Trophoblast cell (in vitro differentiated cells and primary cell): ENCODE results near the gene MPC1.
"Not testable (repeated sequence)": the region's sequence is repeated elsewhere in the genome, so short reads cannot be mapped to it uniquely, and the experiment has no call there.

Source experiments
- DNase-seq, 2 donors: peaks; one replicate each; pipeline ENCODE4 v3.0.0-alpha.2; 2016
- H2AFZ ChIP-seq: 2 replicates; pipeline ENCODE4 v1.6.1; 2013; ENCODE audit warnings: low read length, moderate library complexity, mild to moderate bottlenecking; ENCODE audit not compliant: insufficient read depth, poor library complexity
- H2AK5ac ChIP-seq: 2 replicates; pipeline ENCODE4 v1.6.1; 2013; ENCODE audit warnings: mild to moderate bottlenecking, low read length
- H2BK120ac ChIP-seq: 2 replicates; pipeline ENCODE4 v1.6.1; 2013; ENCODE audit warnings: low read length, mild to moderate bottlenecking, moderate library complexity; ENCODE audit not compliant: insufficient read depth, poor library complexity
- H2BK12ac ChIP-seq: 2 replicates; pipeline ENCODE4 v1.6.1; 2013; ENCODE audit warnings: mild to moderate bottlenecking, low read length, moderate library complexity
- H2BK5ac ChIP-seq: 2 replicates; pipeline ENCODE4 v1.6.1; 2013; ENCODE audit warnings: low read length, low read depth, moderate library complexity, mild to moderate bottlenecking; ENCODE audit not compliant: poor library complexity
- H3K14ac ChIP-seq: 2 replicates; pipeline ENCODE4 v1.6.1; 2013; ENCODE audit warnings: mild to moderate bottlenecking, low read length
- H3K18ac ChIP-seq: 2 replicates; pipeline ENCODE4 v1.6.1; 2013; ENCODE audit warnings: mild to moderate bottlenecking, low read length
- H3K23ac ChIP-seq: 2 replicates; pipeline ENCODE4 v1.6.1; 2013; ENCODE audit warnings: low read length
- H3K27ac ChIP-seq: 2 replicates; pipeline ENCODE4 v1.5.1; 2013; ENCODE audit warnings: low read depth, mild to moderate bottlenecking, inconsistent platforms, low read length, moderate library complexity
- H3K27me3 ChIP-seq: 2 replicates; pipeline ENCODE4 v1.6.1; 2013; ENCODE audit warnings: inconsistent platforms, mild to moderate bottlenecking, low read length, moderate library complexity; ENCODE audit not compliant: insufficient read depth
- H3K36me3 ChIP-seq, 2 experiments: 1 replicate in 1 of 2; 2 replicates in 1 of 2; pipeline ENCODE4 v1.6.1; 2013; ENCODE audit warnings: low read length in 2 of 2, mild to moderate bottlenecking in 2 of 2, moderate library complexity in 1 of 2; ENCODE audit not compliant: insufficient read depth in 2 of 2, control insufficient read depth in 1 of 2
- H3K4ac ChIP-seq: 2 replicates; pipeline ENCODE4 v1.6.1; 2013; ENCODE audit warnings: low read depth, mild to moderate bottlenecking, low read length, moderate library complexity
- H3K4me1 ChIP-seq, 2 experiments: 1 replicate in 1 of 2; 2 replicates in 1 of 2; pipeline ENCODE4 v1.6.1; 2013; ENCODE audit warnings: low read length in 2 of 2, mild to moderate bottlenecking in 2 of 2, moderate library complexity in 1 of 2; ENCODE audit not compliant: insufficient read depth in 2 of 2, control insufficient read depth in 1 of 2
- H3K4me2 ChIP-seq: 2 replicates; pipeline ENCODE4 v1.6.1; 2013; ENCODE audit warnings: inconsistent platforms, mild to moderate bottlenecking, low read length, moderate library complexity
- H3K4me3 ChIP-seq: 2 replicates; pipeline ENCODE4 v1.5.1; 2013; ENCODE audit warnings: mild to moderate bottlenecking, low read depth, low read length, inconsistent platforms
- H3K79me1 ChIP-seq: one replicate; pipeline ENCODE4 v1.6.1; 2013; ENCODE audit warnings: low read length
- H3K79me2 ChIP-seq: 2 replicates; pipeline ENCODE4 v1.6.1; 2013; ENCODE audit warnings: low read length, mild to moderate bottlenecking; ENCODE audit not compliant: control insufficient read depth, insufficient read depth, poor library complexity
- H3K9ac ChIP-seq: 2 replicates; pipeline ENCODE4 v1.6.1; 2013; ENCODE audit warnings: mild to moderate bottlenecking, low read length
- H3K9me3 ChIP-seq: 2 replicates; pipeline ENCODE4 v1.6.1; 2013; ENCODE audit warnings: low read depth, mild to moderate bottlenecking, control low read depth, inconsistent platforms, low read length; ENCODE audit not compliant: insufficient read depth
- H4K12ac ChIP-seq: 2 replicates; pipeline ENCODE4 v1.6.1; 2013; ENCODE audit warnings: low read depth, mild to moderate bottlenecking, low read length, moderate library complexity
- H4K8ac ChIP-seq: 2 replicates; pipeline ENCODE4 v1.6.1; 2013; ENCODE audit warnings: low read depth, mild to moderate bottlenecking, low read length, moderate library complexity
- H4K91ac ChIP-seq: one replicate; pipeline ENCODE4 v1.6.1; 2013; ENCODE audit warnings: low read depth, mild to moderate bottlenecking, low read length, moderate library complexity
- WGBS: extraction: QIAGEN DNeasy Blood & Tissue Kit; methylation state at CpG from one replicate; pipeline ENCODE4 v1.1.7; 2013; ENCODE audit warnings: missing lambda C conversion rate; ENCODE audit not compliant: insufficient read length, insufficient coverage; ENCODE audit errors: extremely low coverage; 5-methylcytosine and 5-hydroxymethylcytosine counted together

Gene MPC1

DNA sequence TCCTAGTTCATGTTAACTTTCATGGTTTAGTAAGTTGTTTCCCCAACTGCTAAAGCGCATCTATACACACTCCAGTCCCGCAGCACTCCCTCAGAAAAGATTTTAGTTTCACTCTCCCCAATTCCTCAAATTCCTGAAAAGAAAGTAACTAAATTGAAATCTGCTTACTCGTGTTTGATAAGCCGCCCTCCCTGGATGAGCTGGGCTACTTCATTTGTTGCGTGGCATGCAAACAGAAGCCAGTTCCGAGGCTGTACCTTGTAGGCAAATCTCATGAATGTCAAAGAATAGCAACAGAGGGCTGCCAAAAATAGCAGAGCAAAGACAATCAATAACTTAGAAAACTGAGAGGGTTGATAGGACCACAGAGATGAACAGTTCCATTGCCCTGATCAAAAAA lies 16.9 kb downstream of the MPC1 start:
- Histone ChIP-seq H3K23ac (no peak overlapping the region), H3K4ac (no peak overlapping the region), H3K4me1 (peaks cover 0 to 2% of the 10 kb centered on the region in 2 experiments), H3K27me3 (no peaks in the 10 kb centered on the region), H3K79me2 (no peaks in the 10 kb centered on the region), H2BK120ac (no peak overlapping the region), H3K9me3 (peaks cover 1% of the 10 kb centered on the region), H3K9ac (no peak overlapping the region), H3K4me2 (no peak overlapping the region), H3K14ac (no peak overlapping the region), H3K18ac (no peak overlapping the region), H4K12ac (no peak overlapping the region), H3K36me3 (peaks cover 0 to 4% of the 10 kb centered on the region in 2 experiments), H3K79me1 (no peaks in the 10 kb centered on the region), H4K91ac (no peak overlapping the region), H2BK5ac (no peak overlapping the region), H2AFZ (no peak overlapping the region), H3K27ac (no peak overlapping the region), H2BK12ac (no peak overlapping the region), H4K8ac (no peak overlapping the region), H3K4me3 (no peak overlapping the region), H2AK5ac (no peak overlapping the region)
- WGBS, result no CpG with 5 or more reads among the region's 6 CpGs
- no peak for DNase-seq

DNA sequence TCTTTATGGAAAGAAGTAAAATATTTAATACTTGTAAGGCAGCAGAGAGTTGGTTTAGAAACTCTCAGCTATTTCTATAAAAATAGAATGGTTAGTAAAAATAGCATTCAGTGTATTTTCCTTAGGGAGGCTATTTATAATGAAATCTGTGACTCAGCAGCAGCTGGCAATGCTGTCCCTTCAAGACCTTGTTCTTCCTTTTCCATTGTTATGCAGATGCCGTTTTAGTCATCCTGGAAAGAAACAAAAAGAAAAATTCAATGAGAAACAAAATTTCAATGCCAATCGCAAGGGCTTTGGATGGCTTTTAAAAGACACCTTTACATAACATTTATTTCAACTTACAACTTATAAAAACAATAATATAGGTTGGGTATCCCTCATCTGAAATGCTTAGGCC lies 17.5 kb downstream of the MPC1 start:
- Histone ChIP-seq H3K27ac (no peak overlapping the region), H3K4me2 (no peak overlapping the region), H3K4me1 (peaks cover 2 to 4% of the 10 kb centered on the region in 2 experiments), H3K79me1 (no peaks in the 10 kb centered on the region), H2AFZ (no peak overlapping the region), H2BK12ac (no peak overlapping the region), H4K91ac (no peak overlapping the region), H2BK5ac (no peak overlapping the region), H3K36me3 (peaks cover 0 to 4% of the 10 kb centered on the region in 2 experiments), H3K23ac (no peak overlapping the region), H3K14ac (no peak overlapping the region), H3K4me3 (no peak overlapping the region), H3K9me3 (peaks cover 1% of the 10 kb centered on the region), H3K79me2 (no peaks in the 10 kb centered on the region), H3K4ac (no peak overlapping the region), H3K18ac (no peak overlapping the region), H2BK120ac (no peak overlapping the region), H3K27me3 (no peaks in the 10 kb centered on the region), H4K12ac (no peak overlapping the region), H4K8ac (no peak overlapping the region), H3K9ac (no peak overlapping the region), H2AK5ac (no peak overlapping the region)
- WGBS, result no CpG with 5 or more reads among the region's 2 CpGs
- no peak for DNase-seq

DNA sequence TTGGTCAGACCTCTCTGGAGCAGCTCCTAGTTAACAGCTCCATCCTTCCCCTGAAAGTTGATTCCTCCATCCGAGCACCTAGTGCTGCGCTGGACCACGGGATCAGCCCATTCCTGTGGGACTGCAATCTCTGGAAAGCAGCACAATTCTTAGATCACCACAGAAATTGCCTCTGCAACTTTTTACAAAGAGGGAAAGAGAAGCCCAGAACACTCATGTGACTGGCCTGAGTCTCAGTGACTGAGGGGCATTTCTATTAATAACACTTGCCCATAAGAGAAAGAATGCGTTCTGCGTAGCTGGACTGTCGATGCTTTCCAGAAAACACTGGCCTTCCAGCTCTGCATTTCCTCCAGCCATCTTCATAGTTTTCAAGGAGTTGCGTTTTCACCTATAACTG lies 18.3 kb downstream of the MPC1 start:
- Histone ChIP-seq H3K18ac (no peak overlapping the region), H4K91ac (no peak overlapping the region), H3K9me3 (peaks cover 1% of the 10 kb centered on the region), H3K14ac (no peak overlapping the region), H2AK5ac (no peak overlapping the region), H3K27ac (no peak overlapping the region), H4K12ac (no peak overlapping the region), H3K4me1 (peaks cover 2 to 4% of the 10 kb centered on the region in 2 experiments), H2BK12ac (no peak overlapping the region), H3K36me3 (peaks cover 0 to 4% of the 10 kb centered on the region in 2 experiments), H3K4me2 (no peak overlapping the region), H4K8ac (no peak overlapping the region), H3K23ac (no peak overlapping the region), H2BK120ac (no peak overlapping the region), H3K4ac (no peak overlapping the region), H2AFZ (no peak overlapping the region), H3K79me1 (no peaks in the 10 kb centered on the region), H3K4me3 (no peak overlapping the region), H2BK5ac (no peak overlapping the region), H3K27me3 (no peaks in the 10 kb centered on the region), H3K79me2 (no peaks in the 10 kb centered on the region), H3K9ac (no peak overlapping the region)
- DNase-seq, result no peak
- no CpG with 5 or more reads among the region's 7 CpGs for WGBS

DNA sequence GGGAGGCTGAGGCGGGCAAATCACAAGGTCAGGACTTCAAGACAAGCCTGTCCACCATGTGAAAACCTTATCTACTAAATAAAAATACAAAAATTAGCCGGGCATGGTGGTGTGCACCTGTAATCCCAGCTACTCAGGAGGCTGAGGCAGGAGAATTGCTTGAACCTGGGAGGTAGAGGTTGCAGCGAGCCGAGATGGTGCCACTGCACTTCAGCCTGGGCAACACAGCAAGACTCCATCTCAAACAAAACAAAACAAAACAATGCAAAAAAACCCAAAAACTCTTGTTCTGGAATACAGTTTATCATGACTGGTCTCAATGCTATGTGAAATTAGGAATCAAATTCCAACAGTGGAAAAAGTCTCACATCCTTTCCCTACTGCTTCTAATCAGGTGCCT lies 20.3 kb downstream of the MPC1 start:
- not testable (repeated sequence) for DNase-seq, H3K9me3 ChIP-seq, H4K91ac ChIP-seq, H3K23ac ChIP-seq, H4K12ac ChIP-seq, H2BK5ac ChIP-seq, H3K79me1 ChIP-seq, H3K4me2 ChIP-seq, H2AK5ac ChIP-seq, H2AFZ ChIP-seq, H3K4ac ChIP-seq, H3K4me3 ChIP-seq, H3K27ac ChIP-seq, H4K8ac ChIP-seq, H2BK120ac ChIP-seq, H3K18ac ChIP-seq, H3K9ac ChIP-seq, H3K79me2 ChIP-seq, H3K4me1 ChIP-seq, H3K27me3 ChIP-seq, H3K36me3 ChIP-seq, H2BK12ac ChIP-seq, H3K14ac ChIP-seq
- WGBS, result no CpG with 5 or more reads among the region's 4 CpGs
